ENCODE results near the gene GMEB1.
"Not testable (repeated sequence)": the region's sequence is repeated elsewhere in the genome, so short reads cannot be mapped to it uniquely, and the experiment has no call there.

The GMEB1 gene, protein sequence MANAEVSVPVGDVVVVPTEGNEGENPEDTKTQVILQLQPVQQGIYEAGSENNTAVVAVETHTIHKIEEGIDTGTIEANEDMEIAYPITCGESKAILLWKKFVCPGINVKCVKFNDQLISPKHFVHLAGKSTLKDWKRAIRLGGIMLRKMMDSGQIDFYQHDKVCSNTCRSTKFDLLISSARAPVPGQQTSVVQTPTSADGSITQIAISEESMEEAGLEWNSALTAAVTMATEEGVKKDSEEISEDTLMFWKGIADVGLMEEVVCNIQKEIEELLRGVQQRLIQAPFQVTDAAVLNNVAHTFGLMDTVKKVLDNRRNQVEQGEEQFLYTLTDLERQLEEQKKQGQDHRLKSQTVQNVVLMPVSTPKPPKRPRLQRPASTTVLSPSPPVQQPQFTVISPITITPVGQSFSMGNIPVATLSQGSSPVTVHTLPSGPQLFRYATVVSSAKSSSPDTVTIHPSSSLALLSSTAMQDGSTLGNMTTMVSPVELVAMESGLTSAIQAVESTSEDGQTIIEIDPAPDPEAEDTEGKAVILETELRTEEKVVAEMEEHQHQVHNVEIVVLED

DNA sequence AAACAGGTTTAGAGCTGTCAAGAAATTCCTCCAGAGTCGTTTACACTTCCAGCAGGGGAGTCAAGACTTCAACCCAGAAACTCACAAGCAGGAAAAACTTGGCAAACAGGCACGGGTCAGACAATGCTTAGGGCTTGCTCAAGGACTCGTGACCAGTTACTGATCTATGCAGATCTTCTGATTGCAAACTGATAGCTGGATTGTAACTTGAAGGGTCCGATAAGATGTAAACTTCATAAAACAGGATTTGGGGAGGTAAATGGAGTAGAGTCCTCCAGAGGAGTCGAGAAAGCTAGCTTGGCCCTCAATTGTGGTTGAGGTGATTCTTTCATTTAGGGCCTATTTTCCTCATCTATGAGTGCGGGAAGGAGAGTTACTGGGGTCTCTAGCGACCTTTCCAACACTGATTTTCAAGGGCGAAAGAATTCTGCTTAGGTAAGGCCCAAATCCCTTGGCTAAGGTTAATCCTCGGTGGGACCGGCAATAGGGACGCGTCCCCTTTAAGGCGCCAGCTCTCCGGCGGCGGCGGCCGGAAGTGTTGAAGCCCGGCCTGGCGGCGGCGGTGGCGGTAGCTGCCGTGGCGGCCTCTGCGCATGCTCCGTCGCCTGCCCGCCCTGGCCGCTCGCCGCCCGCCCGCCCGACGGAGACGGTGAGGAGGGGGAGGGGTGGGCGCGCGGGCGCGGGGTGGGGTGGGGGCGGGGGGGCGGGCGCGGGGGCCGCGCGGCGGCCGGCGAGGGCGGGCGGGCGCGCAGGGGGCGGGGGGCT, at the start of gene GMEB1:
Gene GMEB1 (plus strand): TSS at position 594 of the 765 bp plus-strand sequence. CDS start 14,829 bp downstream, outside the sequence.
- DNase-seq = peak in 54 of 56 donors; percentile 26 to 88 (median 66)

DNA sequence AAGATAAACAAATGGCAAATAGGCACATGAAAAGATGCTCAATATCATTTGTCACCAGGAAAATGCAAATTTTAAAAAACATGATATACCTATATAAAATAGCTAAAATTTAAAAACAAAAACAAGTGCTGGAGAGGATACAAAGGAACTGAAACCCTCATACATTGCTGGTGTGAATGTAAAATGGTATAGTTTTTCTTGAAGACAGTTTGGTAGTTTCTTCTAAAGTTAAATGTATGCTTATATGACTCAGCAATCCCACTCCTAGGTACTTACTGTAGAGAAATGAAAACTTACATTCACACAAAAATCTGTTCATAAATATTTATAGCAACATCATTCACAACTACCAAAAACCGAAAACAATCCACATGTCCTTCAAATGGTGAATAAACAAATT, 36.9 kb upstream of the GMEB1 start:
- DNase-seq = no peak

DNA sequence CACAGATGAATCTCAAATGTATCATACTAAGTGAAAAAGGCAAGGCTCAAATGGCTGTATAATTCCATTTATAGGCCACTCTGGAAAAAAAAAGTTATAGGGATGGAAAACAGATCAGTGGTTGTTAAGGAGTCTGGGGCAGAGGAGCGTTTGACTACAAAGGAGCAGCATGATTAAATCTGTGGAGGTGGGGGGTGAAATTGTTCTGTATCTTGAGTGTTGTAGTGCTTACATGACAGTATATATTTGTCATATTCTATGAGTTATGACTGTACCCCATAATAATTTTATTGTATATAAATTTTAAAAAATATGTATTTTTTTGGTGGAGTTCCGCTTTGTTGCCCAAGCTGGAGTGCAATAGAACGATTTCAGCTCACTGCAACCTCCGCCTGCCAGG, 36.0 kb upstream of the GMEB1 start:
- no peak for DNase-seq

DNA sequence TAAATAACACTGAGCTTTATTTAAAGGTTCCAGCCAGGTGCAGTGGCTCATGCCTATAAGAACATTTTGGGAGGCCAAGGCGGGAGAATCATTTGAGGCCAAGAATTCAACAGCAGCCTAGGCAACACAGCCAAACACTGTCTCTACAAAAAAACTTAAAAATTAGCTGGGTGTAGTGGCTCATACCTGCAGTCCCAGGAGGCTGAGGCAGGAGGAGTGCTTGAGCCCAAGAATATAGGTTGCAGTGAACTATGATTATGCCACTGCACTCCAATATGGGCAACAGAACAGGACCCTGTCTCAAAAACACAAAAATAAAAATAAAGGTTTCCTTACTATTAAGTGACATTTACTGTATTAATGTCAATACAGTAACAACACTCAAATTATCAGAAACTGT, 27.8 kb upstream of the GMEB1 start:
- no peak for DNase-seq

DNA sequence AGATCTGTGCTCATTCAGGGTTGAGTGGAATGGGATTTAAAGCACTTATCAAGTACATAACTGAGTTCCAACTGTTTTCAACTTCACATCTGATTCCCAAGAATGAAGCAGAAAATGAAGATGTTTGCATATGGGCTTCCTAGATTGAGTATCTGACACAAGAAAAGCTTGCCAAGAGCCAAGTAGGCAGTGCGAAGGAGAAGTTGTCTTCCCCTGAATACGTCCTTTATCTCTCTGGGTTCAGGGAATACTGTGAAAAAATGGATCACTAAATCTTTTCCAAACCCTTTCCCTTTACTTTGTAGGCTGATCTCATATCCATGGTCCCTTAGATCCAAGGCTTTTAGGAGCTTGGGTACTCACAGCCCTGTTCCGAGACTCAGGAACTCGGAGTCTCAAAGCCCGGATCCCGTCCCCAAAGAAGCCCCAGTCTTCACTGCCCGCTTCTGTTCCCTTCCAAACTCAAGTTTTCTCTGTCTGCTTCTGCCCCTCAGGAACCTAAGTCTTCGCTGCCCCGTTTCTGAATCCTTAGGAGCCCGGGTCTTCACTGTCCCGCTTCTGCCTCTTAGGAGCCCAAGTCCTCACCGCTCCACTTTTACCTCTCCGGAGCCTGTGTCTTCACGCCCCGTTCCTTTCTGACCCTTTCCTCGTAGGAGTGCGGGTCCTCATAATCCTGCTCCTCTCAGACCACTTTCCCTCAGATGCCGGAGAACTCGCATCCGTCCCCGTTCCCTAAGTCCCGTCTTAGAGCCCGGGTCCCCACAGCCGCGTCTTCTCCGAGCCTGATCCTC, 26.3 kb upstream of the GMEB1 start:
- DNase-seq = peak in 2 of 56 donors; percentile 35 to 72

DNA sequence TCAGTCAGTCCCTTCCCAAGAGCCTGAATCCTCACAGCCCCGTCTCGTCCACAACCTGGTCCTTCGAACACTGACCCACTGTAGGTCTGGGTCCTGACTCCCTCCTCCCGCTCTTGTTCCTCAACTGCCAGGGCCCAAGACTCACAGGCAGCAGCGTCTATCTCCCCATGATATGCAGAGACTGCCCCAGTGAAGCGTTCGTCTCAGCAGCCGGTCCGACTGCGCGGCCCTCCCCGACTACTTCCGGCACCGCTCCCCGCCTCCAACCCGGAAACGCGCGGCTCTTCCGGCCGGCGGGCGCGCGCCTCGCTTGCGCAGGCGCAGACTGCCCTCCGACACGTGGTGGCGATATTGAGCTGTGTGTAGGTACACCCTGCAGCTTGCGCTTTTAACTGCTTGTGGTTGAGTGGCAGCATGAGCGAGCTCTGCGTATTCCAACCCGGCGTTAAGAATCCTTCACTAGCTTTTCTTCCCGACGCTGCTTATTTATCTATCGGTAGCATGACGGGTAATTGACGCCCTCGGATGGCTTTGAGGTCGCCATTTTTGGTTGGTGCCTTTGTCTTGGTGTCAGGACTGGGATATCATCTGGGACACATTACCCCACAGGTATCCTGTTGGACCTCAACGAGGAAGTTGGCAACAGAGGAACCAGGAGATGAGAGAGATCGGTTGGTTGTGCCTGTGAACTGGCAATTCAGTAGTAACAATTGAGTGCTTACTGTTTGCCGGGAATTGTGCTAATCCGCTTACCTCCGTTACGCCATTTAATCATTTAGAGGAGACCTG, 25.5 kb upstream of the GMEB1 start, which contains the start of gene TAF12:
Gene TAF12 (minus strand): TSS at position 221 of the 789 bp plus-strand sequence. CDS start 20,986 bp downstream, outside the sequence.
- DNase-seq = peak; percentile 67 to 97 (median 88)

DNA sequence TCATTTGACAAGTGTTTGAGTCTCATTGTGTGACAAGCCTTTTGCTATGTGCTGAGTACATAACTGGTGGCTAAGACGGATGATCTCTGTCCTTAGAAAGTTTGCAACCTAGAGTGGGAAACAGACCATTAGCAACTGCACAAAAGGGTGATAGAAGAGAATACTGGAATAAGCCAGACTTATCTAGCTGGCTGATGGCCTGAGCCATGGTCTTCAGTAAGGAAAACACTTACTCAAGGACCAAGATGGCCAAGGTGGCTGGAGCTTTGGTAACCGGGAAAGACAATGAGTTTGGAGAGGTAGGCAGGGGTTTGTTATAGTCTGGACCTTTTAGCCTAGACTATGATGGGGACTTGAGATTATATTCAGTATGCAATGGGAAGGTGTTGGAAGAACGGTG, 24.1 kb upstream of the GMEB1 start:
- no peak for DNase-seq

DNA sequence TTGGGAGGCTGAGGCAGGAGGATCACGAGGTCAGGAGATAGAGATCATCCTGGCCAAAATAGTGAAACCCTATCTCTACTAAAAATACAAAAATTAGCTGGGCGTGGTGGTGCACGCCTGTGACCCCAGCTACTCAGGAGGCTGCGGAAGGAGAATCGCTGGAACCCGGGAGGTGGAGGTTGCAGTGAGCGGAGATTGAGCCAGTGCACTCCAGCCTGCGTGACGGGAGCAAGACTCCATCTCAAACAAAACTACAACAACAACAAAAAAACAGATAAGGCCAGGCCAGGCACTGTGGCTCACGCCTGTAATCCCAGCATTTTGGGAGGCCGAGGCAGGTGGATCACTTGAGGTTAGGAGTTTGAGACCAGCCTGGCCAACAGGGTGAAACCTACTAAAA, 23.2 kb upstream of the GMEB1 start:
- DNase-seq = not testable (repeated sequence)

DNA sequence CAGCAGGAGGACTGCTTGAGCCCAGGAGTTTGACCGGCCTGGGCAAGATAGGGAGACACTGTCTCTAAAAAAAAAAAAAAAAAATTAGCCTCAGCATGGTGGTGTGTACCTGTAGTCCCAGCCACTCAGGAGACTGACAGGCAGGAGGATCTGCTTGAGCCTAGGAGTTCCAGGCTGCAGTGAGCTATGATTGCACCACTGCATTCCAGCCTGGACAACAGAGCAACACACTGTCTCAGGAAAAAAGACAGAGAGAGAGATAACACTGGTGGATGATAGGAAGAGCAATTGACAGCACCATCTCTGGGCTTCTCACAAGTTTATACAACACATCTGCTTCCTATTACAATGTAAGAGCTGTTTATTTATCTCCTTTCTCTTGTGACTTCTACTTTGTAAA, 22.5 kb upstream of the GMEB1 start:
- DNase-seq = no peak

DNA sequence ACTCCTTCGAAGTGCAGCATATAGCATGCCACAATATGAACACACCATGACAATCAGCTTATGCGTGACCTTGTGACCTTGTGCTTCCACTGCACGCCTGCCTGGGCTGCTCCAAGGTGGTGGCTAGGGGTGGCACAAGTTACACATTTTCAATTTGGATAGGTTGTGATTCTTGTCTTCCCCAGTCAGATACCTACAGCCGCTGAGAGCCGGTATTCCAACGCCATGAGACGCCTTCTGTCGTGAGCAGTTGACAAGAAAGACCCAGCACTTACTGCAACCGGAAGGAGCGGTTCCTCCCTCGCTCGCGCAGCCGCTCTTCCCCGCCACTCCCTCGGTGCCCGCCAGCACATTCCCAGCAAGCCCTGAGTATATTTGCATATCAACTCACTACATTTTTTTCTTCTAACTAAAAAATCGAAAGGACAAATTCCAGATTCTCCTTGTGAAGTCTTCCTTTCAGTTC, 20.5 kb upstream of the GMEB1 start:
- peak; percentile 27 to 94 (median 84) for DNase-seq

DNA sequence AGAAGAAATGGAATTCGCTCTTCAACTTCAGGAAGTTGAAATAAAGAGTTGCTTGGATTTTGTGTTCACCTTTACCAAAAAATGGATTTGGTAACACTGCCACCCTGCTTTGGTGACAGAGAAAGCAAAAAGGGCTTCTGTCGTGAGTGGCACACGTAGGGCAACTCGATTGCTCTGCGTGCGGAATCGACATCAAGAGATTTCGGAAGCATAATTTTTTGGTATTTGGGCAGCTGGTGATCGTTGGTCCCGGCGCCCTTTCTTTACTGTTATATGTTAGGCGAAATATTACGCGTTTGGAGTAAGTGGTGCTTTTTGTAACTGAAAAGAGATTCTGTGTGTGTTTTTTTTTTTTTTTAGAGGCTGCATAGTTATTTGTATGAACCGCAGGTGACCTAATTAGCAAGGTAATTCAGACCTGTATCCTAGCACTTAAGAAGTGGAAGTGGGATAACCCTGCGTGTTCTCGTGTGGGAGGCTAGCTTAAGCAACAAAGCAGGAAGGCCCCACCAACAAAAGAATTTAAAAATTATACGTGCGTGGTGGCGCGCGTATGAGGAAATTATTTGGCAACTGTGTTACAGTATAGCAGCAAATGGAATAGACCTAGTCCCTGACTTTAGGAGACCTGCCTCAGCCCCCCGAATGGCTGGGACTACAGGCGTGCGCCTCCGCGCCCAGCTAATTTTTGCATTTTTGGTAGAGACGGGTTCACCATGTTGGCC, 19.9 kb upstream of the GMEB1 start, which contains the start of gene RNU11:
Gene RNU11 (plus strand): TSS at position 127 of the 725 bp plus-strand sequence.
- DNase-seq = peak in 54 of 56 donors; percentile 9 to 90 (median 74)

DNA sequence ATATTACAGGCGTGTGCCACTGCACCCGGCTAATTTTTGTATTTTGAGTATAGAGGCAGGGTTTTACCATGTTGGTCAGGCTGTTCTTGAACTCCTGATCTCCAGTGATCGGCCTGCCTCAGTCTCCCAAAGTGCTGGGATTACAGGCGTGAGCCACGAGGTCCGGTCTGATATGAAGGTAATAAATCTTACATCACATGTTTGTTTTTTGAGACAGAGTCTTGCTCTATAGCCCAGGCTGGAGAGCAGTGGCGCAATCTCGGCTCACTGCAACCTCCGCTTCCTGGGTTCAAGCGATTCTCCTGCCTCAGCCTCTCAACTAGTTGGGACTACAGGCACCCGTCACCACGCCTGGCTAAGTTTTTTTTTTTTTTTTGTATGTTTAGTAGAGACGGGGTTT, 15.5 kb upstream of the GMEB1 start:
- not testable (repeated sequence) for DNase-seq

DNA sequence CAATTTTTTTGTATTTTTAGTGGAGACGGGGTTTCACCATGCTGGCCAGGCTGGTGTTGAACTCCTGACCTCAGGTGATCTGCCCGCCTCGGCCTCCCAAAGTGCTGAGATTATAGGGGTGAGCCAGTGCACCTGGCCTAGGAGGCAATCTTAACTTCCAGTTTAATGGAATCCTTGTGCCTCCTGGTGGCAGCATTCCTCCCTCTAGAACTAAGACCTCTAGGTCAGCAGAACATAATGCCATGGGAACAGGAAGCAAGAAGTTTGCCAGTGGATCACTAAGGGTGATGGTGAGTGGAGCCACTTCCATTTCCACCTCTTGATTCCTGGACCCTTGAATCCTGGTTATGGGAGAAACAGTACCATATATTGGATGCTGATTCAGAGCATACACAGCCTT, 14.7 kb upstream of the GMEB1 start:
- DNase-seq = not testable (repeated sequence)

DNA sequence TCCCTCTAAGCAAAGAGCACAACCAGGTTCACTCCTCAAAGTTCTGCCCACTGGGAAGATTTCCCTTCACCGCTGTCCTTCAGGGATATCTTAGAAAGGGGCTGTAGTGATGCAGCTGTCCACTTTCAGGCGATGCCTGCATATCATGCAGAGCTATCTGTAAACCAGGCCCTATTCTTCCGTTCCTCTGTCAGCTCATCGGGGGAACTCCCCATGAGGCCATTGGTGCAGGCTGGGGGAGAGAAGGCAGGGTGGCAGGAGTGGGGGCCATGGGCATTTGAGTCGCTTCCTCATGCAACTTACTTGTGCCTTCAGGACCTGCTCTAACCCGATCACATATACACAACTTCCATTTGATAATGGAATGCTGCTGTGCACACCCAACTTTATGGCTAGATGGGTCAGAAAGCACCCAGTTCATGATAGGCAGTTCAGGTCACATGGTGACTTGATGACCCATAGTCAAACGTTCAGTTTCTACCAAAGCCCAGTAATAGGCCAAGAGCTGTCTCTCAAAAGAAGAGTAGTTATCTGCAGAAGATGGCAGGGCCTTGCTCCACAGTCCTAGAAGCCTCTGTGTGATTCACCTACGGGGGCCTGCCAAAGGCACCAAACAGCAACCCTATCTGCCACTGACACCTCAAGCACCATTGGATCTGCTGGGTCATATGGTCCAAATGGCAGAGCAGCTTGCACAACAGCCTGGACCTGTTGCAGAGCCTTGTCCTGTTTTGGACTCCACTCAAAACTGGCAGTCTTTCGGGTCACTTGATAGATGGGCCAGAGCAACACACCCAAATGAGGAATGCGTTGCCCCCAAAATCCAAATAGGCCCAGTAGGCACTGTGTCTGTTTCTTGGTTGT, 12.9 kb upstream of the GMEB1 start:
- DNase-seq = not testable (repeated sequence)

DNA sequence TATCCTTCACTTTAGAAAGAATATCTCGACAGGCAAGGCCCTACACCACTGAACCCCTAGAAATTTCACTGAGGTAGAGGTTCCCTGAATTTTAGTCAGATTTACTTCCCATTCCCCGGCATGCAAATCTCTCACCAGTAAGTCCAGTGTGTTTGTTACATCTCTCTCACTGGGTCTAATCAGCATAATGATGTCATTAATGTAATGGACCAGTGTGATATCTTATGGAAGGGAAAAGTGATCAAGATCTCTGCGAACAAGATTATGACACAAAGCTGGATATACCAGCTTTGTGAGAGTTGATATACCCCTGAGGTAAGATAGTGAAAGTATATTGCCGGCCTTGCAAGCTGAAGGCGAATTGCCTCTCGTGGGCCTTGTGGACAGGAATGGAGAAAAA, 12.2 kb upstream of the GMEB1 start:
- DNase-seq = no peak

DNA sequence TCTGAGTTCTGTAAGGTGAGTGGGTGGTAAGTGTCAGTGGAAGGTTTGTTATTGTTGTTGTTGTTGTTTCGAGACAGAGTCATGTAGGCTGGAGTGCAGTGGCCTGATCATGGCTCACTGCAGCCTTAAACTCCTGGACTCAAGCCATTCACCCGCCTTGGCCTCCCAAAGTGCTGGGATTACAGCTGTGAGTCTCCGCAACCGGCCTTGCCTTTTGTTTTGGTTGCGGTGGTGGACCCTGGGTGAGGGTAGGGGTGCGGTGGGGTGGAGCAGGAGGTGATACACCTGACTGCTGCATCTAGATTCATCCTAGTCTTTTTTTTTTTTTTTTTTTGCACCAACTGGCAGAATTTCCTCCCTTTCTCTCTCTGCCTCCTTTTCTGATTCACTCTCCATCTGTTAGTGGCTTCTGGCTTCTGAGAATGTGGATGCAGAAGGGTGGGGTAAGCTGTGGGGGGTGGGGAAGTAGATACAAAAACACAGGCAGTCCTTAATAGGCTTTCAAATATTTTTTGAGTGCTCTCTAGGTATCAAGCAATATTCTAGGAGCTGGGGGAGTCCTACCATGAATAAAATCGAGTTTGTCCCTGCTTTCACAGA, 4.6 kb upstream of the GMEB1 start:
- peak in 4 of 56 donors; percentile 2 to 12 (median 10) for DNase-seq

DNA sequence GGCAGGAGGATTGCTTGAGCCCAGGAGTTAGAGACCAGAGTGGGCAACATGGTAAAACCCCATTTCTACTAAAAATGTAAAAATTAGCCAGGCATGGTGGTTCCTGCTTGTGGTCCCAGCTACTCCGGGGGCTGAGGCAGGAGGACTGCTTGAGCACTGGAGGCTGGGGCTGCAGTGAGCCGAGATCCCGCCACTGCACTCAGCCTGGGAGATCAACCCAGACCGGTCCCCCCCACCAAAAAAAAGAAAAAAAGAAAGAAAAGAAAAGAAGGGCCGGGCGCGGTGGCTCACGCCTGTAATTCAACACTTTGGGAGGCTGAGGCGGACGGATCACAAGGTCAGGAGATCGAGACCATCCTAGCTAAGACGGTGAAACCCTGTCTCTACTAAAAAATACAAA, 1.8 kb upstream of the GMEB1 start:
- DNase-seq = no peak

All from amygdala (tissue), 56 donors.